WTC11 (cell line): Measurements from ENCODE around the gene STX18. TPM values are rescaled to one million over a fixed set of nuclear protein-coding genes. Genes with fewer than 3 reads are reported as not detected.

Experiments
- ATAC-seq: fragments of 200-7000 bp; cut with Tn5 transposase; 2 replicates; pipeline ENCODE4 v1.10.0; 2021; ENCODE audit warnings: mild to moderate bottlenecking, moderate library complexity
- CTCF ChIA-PET: fragments of 300-600 bp; sonication (Branson Sonifier 250); formaldehyde crosslinking; loops from one replicate; lab custom pipeline; 2021; ENCODE audit warnings: antibody characterized with exemption; lab: Charles Lee
- POLR2A ChIA-PET: fragments of 350-600 bp; sonication (Branson Sonifier 250); formaldehyde crosslinking; loops from one replicate; lab custom pipeline; 2021; ENCODE audit warnings: antibody characterized with exemption; lab: Charles Lee
- DNase-seq: peaks from one replicate; pipeline ENCODE4 v3.0.0; 2021; ENCODE audit warnings: low spot score
- H3K27ac Mint-ChIP-seq: 2 replicates; pipeline ENCODE4 v1.8.0; 2021; ENCODE audit warnings: mixed read lengths
- H3K27me3 Mint-ChIP-seq: 2 replicates; pipeline ENCODE4 v1.8.0; 2021; ENCODE audit warnings: low read depth, mild to moderate bottlenecking, moderate library complexity, mixed read lengths
- H3K36me3 Mint-ChIP-seq: 2 replicates; pipeline ENCODE4 v1.8.0; 2021; ENCODE audit warnings: mixed read lengths
- H3K4me1 Mint-ChIP-seq: 2 replicates; pipeline ENCODE4 v1.8.0; 2022; ENCODE audit warnings: mixed read lengths
- H3K4me3 Mint-ChIP-seq: 2 replicates; pipeline ENCODE4 v1.8.0; 2021; ENCODE audit warnings: mild to moderate bottlenecking, moderate library complexity, mixed read lengths
- H3K9me3 Mint-ChIP-seq: 2 replicates; pipeline ENCODE4 v1.8.0; 2021; ENCODE audit warnings: mixed read lengths
- ATF3 ChIP-seq: sonication (generic); formaldehyde crosslinking; conservative IDR thresholded peaks from 2 replicates; pipeline ENCODE4 v1.8.1; 2022; ENCODE audit warnings: mild to moderate bottlenecking, missing genetic modification reagents
- CREB1 ChIP-seq: sonication (generic); formaldehyde crosslinking; IDR thresholded peaks from 2 replicates; pipeline ENCODE4 v1.8.0; 2023; ENCODE audit warnings: mild to moderate bottlenecking, missing genetic modification reagents
- CREM ChIP-seq: sonication (generic); formaldehyde crosslinking; IDR thresholded peaks from 2 replicates; pipeline ENCODE4 v1.8.1; 2022; ENCODE audit warnings: mild to moderate bottlenecking, missing genetic modification reagents, moderate library complexity
- E2F1 ChIP-seq: sonication (generic); formaldehyde crosslinking; IDR thresholded peaks from 2 replicates; pipeline ENCODE4 v1.8.0; 2022; ENCODE audit warnings: mild to moderate bottlenecking, missing genetic modification reagents
- ELF4 ChIP-seq: sonication (generic); formaldehyde crosslinking; IDR thresholded peaks from 2 replicates; pipeline ENCODE4 v1.8.1; 2022; ENCODE audit warnings: low read depth, mild to moderate bottlenecking, moderate library complexity, missing genetic modification reagents
- IRF2 ChIP-seq: sonication (generic); formaldehyde crosslinking; IDR thresholded peaks from 2 replicates; pipeline ENCODE4 v1.8.0; 2022; ENCODE audit warnings: low read depth, missing genetic modification reagents, borderline replicate concordance
- MAX ChIP-seq: sonication (generic); formaldehyde crosslinking; IDR thresholded peaks from 2 replicates; pipeline ENCODE4 v1.8.0; 2022; ENCODE audit warnings: mild to moderate bottlenecking, missing genetic modification reagents
- MLX ChIP-seq: sonication (generic); formaldehyde crosslinking; IDR thresholded peaks from 2 replicates; pipeline ENCODE4 v1.8.1; 2023; ENCODE audit warnings: mild to moderate bottlenecking, missing genetic modification reagents, moderate library complexity
- NFYB ChIP-seq: sonication (generic); formaldehyde crosslinking; conservative IDR thresholded peaks from 2 replicates; pipeline ENCODE4 v1.8.0; 2022; ENCODE audit warnings: low read depth, missing genetic modification reagents
- NR1H2 ChIP-seq: sonication (generic); formaldehyde crosslinking; IDR thresholded peaks from 2 replicates; pipeline ENCODE4 v1.9.0; 2021; ENCODE audit warnings: mild to moderate bottlenecking, moderate library complexity, missing genetic modification reagents
- NR3C1 ChIP-seq: sonication (generic); formaldehyde crosslinking; conservative IDR thresholded peaks from 2 replicates; pipeline ENCODE4 v1.8.1; 2023; ENCODE audit warnings: low read depth, mild to moderate bottlenecking, missing genetic modification reagents
- TCF7 ChIP-seq: sonication (generic); formaldehyde crosslinking; IDR thresholded peaks from 2 replicates; pipeline ENCODE4 v1.8.0; 2022; ENCODE audit warnings: mild to moderate bottlenecking, low read depth, missing genetic modification reagents, moderate library complexity
- TP53 ChIP-seq: sonication (generic); formaldehyde crosslinking; IDR thresholded peaks from 2 replicates; pipeline ENCODE4 v1.8.1; 2023; ENCODE audit warnings: mild to moderate bottlenecking, missing genetic modification reagents
- ZBTB21 ChIP-seq: sonication (generic); formaldehyde crosslinking; IDR thresholded peaks from 2 replicates; pipeline ENCODE4 v1.8.1; 2023; ENCODE audit warnings: mild to moderate bottlenecking, missing genetic modification reagents, borderline replicate concordance
- ZNF138 ChIP-seq: sonication (generic); formaldehyde crosslinking; conservative IDR thresholded peaks from 2 replicates; pipeline ENCODE4 v1.8.1; 2022; ENCODE audit warnings: mild to moderate bottlenecking, moderate library complexity, missing genetic modification reagents
- ZNF219 ChIP-seq: sonication (generic); formaldehyde crosslinking; IDR thresholded peaks from 2 replicates; pipeline ENCODE4 v1.8.0; 2023; ENCODE audit warnings: missing genetic modification reagents, mild to moderate bottlenecking, borderline replicate concordance
- ZNF396 ChIP-seq: fragments of 250-450 bp; sonication (Bioruptor Pico); IDR thresholded peaks from 2 replicates; pipeline ENCODE4 v1.8.0; 2021; ENCODE audit warnings: mild to moderate bottlenecking, moderate library complexity, borderline replicate concordance
- ZNF423 ChIP-seq: fragments of 250-450 bp; sonication (Bioruptor Pico); IDR thresholded peaks from 2 replicates; pipeline ENCODE4 v2.1.2; 2022; ENCODE audit warnings: mild to moderate bottlenecking, moderate library complexity
- total RNA-seq: library from RNA; stranded (reverse); gene quantifications from 3 replicates; pipeline ENCODE4 v1.2.3, GENCODE V29; 2021
- TF ChIP-seq, protein P1 (sequence below): sonication (generic); formaldehyde crosslinking; IDR thresholded peaks from 2 replicates; pipeline ENCODE4 v1.8.1; 2023; ENCODE audit warnings: mild to moderate bottlenecking, moderate library complexity, missing genetic modification reagents
- TF ChIP-seq, protein P2 (sequence below): sonication (generic); formaldehyde crosslinking; IDR thresholded peaks from 2 replicates; pipeline ENCODE4 v1.8.0; 2022; ENCODE audit warnings: mild to moderate bottlenecking, missing genetic modification reagents
- TF ChIP-seq, protein P3 (sequence below): fragments of 250-450 bp; sonication (Bioruptor Pico); IDR thresholded peaks from 2 replicates; pipeline ENCODE4 v1.9.0; 2021; ENCODE audit warnings: mild to moderate bottlenecking, borderline replicate concordance

STX18 gene
- total RNA-seq, 1 experiment from 2014 or later = 16.9 TPM

- TF ChIP-seq, protein P1, sequence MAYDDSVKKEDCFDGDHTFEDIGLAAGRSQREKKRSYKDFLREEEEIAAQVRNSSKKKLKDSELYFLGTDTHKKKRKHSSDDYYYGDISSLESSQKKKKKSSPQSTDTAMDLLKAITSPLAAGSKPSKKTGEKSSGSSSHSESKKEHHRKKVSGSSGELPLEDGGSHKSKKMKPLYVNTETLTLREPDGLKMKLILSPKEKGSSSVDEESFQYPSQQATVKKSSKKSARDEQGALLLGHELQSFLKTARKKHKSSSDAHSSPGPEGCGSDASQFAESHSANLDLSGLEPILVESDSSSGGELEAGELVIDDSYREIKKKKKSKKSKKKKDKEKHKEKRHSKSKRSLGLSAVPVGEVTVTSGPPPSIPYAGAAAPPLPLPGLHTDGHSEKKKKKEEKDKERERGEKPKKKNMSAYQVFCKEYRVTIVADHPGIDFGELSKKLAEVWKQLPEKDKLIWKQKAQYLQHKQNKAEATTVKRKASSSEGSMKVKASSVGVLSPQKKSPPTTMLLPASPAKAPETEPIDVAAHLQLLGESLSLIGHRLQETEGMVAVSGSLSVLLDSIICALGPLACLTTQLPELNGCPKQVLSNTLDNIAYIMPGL = no peak
- TF ChIP-seq MAX (CRISPR knock-in tag) = no peak
- TF ChIP-seq, protein P2, sequence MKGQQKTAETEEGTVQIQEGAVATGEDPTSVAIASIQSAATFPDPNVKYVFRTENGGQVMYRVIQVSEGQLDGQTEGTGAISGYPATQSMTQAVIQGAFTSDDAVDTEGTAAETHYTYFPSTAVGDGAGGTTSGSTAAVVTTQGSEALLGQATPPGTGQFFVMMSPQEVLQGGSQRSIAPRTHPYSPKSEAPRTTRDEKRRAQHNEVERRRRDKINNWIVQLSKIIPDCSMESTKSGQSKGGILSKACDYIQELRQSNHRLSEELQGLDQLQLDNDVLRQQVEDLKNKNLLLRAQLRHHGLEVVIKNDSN (CRISPR knock-in tag) = no peak
- TF ChIP-seq, protein P3, sequence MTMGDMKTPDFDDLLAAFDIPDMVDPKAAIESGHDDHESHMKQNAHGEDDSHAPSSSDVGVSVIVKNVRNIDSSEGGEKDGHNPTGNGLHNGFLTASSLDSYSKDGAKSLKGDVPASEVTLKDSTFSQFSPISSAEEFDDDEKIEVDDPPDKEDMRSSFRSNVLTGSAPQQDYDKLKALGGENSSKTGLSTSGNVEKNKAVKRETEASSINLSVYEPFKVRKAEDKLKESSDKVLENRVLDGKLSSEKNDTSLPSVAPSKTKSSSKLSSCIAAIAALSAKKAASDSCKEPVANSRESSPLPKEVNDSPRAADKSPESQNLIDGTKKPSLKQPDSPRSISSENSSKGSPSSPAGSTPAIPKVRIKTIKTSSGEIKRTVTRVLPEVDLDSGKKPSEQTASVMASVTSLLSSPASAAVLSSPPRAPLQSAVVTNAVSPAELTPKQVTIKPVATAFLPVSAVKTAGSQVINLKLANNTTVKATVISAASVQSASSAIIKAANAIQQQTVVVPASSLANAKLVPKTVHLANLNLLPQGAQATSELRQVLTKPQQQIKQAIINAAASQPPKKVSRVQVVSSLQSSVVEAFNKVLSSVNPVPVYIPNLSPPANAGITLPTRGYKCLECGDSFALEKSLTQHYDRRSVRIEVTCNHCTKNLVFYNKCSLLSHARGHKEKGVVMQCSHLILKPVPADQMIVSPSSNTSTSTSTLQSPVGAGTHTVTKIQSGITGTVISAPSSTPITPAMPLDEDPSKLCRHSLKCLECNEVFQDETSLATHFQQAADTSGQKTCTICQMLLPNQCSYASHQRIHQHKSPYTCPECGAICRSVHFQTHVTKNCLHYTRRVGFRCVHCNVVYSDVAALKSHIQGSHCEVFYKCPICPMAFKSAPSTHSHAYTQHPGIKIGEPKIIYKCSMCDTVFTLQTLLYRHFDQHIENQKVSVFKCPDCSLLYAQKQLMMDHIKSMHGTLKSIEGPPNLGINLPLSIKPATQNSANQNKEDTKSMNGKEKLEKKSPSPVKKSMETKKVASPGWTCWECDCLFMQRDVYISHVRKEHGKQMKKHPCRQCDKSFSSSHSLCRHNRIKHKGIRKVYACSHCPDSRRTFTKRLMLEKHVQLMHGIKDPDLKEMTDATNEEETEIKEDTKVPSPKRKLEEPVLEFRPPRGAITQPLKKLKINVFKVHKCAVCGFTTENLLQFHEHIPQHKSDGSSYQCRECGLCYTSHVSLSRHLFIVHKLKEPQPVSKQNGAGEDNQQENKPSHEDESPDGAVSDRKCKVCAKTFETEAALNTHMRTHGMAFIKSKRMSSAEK (CRISPR knock-in tag) = no peak
Measured at GRCh38 chr4:4446434-4446833, 95.4 kb downstream of the STX18 start (continued).

DNA sequence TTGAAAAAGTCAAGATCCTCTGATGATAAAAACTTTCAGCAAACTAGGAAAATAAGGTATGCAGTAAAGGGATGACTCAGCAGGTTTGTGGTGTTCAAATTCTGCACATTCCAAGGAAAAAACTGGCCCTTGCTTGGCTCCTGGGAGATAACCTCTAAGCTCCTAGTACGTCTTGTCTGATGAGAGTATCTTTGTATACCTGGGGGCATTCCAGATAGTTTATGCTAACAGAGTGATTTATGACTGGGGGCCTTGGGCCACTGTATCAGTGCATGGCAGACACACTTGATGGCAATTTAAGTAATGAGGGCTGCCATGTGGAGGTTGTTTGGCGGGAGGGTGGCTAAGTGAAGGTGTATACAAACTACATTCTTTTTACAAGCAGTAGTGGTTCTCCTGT is 98.0 kb downstream of the STX18 start:
- Mint-ChIP-seq H3K36me3 (no peaks in the 10 kb centered on the region), H3K27ac (no peak overlapping the region)

GRCh38 chr4:4440333-4441061 is 101.4 kb downstream of the STX18 start:
- Mint-ChIP-seq H3K27me3 (no peaks in the 10 kb centered on the region; the same call in 1 of the 2 replicates), H3K4me1 (peaks cover 8% of the 10 kb centered on the region), H3K9me3 (no peaks in the 10 kb centered on the region; the same call in 1 of the 2 replicates), H3K27ac (no peak overlapping the region), H3K4me3 (no peak overlapping the region), H3K36me3 (peaks cover 3% of the 10 kb centered on the region; the same call in 1 of the 2 replicates)
- no peak for DNase-seq
- POLR2A ChIA-PET = interaction anchor here (0.6 kb wide), 1 partner anchor 22 kb away, joined by 3 read pairs; no protein-coding TSS in a partner anchor
- CTCF ChIA-PET = interaction anchor here (0.7 kb wide), 1 partner anchor 9 kb away, joined by 3 read pairs; no protein-coding TSS in a partner anchor
- no peak for ATAC-seq
- TF ChIP-seq E2F1 (CRISPR knock-in tag) (no peak), ATF3 (CRISPR knock-in tag) (no peak), ZNF138 (no peak), ZNF396 (CRISPR knock-in tag) (no peak), TCF7 (no peak), NR1H2 (CRISPR knock-in tag) (no peak), MLX (CRISPR knock-in tag) (no peak), CREM (CRISPR knock-in tag) (no peak), CREB1 (CRISPR knock-in tag) (no peak), ZBTB21 (CRISPR knock-in tag) (no peak)
- TF ChIP-seq, protein P1 = no peak

More for the DNA sequence above, 98.0 kb downstream of the STX18 start:
- no peak overlapping the region for H3K4me3 Mint-ChIP-seq
- no peaks in the 10 kb centered on the region; the same call in 1 of the 2 replicates for H3K9me3 Mint-ChIP-seq
- H3K4me1 Mint-ChIP-seq = peaks cover 12% of the 10 kb centered on the region
- ChIA-PET POLR2A (no interaction called here), CTCF (interaction anchor here (1.0 to 1.4 kb wide), 2 partner anchors 13 kb away, joined by 3 read pairs; no protein-coding TSS in a partner anchor)
- DNase-seq = no peak
- no peak for ATAC-seq
- H3K27me3 Mint-ChIP-seq = no peaks in the 10 kb centered on the region; the same call in 1 of the 2 replicates
- no peak for TF ChIP-seq ZNF219 (CRISPR knock-in tag)
- no peak for TF ChIP-seq CREB1 (CRISPR knock-in tag)
- no peak for TF ChIP-seq ZBTB21 (CRISPR knock-in tag)
- no peak for TF ChIP-seq MLX (CRISPR knock-in tag)
- TF ChIP-seq ELF4 (CRISPR knock-in tag) = no peak
- TF ChIP-seq IRF2 (CRISPR knock-in tag) = no peak
- TF ChIP-seq TCF7 = no peak
- no peak for TF ChIP-seq TP53 (CRISPR knock-in tag)
- TF ChIP-seq NR3C1 (CRISPR knock-in tag) = no peak
- TF ChIP-seq ZNF423 (CRISPR knock-in tag) = no peak
- no peak for TF ChIP-seq NFYB (CRISPR knock-in tag)
